ENCODE data around the gene XYLB.

XYLB gene

DNA sequence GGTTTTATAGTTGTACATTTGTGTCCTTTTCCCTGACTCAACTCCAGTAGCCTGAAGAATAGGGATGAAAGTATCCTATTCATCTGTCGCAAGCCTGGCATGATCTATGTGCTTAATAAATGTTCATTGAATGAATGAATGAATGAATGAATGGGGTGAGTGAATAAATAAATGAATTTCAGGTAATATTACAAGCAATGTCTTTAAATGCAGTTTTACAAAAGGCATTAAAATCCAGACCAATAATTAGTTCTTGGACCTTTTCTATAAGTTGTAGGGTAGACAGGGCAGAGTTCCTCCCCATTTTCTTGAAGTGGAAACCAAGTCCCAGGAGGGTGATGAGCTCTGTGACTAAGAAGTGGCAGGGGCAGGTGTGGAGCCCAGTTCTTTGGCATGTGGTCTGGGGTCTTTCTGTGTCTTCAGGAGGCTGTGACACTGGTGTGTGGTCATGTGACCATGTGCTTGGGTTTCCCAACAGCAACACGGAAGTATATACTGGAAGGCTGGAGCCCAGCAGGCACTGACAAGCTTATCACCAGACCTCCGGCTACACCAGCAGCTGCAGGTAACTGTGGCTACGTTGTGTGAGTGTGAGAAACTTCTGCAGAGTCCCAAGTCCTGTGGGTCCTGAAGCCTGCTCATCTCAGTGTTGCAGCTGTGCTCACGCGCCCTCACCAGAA lies 18.3 kb downstream of the XYLB start:
- DNase-seq (ENCODE audit: low read depth) = no peak

DNA sequence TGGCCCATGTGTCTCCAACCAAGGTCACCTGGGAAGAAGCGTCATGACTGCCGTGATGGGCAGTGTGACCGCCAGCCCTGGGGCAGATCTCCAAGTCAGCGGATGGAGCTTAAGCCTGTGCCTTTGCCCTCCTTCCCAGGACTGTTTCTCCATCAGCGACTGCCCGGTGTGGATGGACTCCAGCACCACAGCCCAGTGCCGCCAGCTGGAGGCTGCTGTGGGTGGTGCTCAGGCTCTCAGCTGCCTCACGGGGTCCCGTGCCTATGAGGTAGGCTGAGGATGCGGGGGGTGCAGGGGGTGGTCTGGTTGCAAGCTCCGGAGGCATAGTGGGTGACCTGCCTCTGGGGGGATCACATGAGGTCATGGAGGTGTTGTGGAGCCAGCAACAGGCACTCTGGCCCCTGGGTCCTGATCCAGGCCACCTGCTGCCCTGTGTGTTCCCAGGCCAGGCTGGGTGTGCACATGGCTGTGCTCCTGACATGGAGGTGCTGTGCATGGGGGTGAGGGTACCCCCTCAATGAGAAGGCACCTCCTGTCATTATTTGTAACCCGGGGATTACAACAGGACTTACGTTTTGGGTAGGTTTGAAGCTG lies 19.0 kb downstream of the XYLB start:
- DNase-seq (ENCODE audit: low read depth) = no peak

DNA sequence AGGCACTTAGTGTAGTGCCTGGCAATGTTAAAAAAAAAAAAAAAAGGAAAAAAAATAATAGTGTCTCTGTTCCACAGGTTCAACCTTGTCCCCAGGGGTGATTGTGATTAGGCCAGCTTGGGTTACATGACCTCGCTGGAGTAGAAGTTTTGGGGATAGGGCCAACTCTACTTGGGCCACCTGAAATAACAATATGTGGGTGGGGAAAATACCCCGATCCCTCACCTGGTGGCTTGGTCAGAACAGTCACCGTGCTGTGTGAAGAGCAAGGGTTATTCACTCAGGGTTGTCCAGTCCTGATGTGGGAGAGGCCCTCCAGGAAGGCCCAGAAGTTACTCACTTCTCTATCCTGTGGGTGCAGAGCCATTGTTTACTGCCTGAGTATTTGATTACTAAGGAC lies 19.5 kb downstream of the XYLB start:
- DNase-seq (ENCODE audit: low read depth) = no peak

DNA sequence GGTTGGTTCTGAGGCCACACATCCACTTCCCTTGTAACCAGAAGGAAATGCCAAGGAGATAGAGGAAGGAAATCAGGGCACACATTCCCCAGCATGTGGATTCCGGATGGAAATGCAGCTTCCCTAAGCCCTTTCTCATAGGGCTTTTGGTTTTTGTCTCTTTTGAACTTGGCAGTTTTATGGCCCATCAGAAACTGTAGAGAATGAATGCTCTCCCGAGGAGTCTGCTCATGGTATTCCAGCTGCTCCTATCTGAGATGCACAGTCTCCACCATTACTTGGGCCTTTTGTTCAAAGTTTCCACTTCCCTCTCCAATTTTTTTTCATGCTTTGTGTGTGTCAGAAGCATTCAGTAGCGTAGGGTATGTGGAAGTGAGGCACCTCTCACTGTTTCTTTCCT lies 21.2 kb downstream of the XYLB start:
- no peak for DNase-seq (ENCODE audit: low read depth)

DNA sequence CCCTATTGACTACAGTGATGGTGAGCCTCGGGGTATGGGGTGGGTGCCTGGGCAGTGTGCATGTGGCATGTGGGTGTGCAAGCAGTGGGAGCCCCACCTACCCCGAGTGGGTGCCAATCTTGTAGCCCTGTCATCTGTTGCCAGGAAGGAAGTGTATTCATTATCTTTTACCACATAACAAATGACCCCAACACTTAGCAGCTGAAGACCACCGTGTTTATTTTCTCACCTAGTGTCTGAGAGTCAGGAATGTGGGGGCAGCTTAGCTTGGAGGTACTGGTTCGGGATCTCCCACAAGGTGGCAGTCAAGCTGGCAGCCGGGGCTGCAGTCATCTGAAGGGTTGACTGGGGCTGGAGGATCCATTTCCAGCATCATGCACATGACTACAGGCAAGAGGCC lies 21.7 kb downstream of the XYLB start:
- DNase-seq (ENCODE audit: low read depth) = no peak

DNA sequence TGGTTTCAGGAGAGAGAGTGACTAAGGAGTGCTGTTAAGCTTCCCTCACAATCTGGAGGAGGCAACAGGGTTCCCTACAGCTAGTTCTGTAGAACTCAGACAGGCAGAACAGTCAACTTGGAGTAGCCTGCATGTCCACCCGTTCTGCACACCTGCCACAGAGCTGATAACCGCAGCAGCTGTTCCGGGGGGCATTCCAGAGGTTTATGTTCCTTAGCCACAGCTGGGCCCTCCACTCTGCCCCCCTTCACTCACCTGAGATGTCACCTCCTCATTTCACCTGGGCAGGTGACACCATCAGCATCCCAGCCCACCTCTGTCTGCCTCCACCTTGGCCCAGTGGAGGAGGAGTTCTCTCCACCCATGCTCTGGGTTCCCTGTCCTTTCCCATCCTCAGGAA lies 22.6 kb downstream of the XYLB start:
- no peak for DNase-seq (ENCODE audit: low read depth)

DNA sequence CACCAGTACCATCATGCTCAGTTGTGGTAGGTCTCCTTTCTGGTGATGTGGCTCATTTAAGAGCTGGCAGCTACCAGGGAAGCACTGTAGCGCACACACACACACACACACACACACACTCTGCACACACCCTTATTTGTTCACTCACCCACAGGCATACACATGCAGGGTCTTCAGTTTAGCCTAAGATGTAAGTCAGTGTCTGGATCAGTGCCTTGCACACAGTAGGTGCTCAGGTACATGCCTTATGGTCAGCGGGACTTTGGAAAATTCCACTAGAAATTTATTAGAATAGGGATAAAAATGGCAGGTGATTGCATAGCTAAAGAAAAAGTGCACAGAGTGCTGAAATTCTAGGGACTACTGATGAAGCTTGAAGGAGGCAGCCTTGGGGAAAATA lies 23.6 kb downstream of the XYLB start:
- no peak for DNase-seq (ENCODE audit: low read depth)

DNA sequence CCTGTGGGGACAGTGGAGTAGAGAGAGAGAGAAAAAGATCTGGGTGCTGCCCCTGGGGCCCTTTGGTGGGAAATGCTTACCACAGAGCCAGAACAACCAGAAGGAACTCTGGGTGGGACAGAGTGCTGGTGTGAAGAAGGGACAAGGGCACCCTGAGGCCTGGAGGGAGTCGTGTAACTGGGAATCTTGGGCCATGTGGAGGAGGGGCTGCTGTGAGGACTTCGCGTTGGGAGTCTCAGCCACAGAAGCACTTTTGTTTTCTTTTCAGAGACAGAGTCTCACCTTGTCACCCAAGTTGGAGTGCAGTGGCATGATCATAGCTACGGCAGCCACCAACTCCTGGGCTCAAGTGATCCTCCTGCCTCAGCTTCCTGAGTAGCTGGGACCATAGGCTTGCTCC lies 24.3 kb downstream of the XYLB start:
- no peak for DNase-seq (ENCODE audit: low read depth)

DNA sequence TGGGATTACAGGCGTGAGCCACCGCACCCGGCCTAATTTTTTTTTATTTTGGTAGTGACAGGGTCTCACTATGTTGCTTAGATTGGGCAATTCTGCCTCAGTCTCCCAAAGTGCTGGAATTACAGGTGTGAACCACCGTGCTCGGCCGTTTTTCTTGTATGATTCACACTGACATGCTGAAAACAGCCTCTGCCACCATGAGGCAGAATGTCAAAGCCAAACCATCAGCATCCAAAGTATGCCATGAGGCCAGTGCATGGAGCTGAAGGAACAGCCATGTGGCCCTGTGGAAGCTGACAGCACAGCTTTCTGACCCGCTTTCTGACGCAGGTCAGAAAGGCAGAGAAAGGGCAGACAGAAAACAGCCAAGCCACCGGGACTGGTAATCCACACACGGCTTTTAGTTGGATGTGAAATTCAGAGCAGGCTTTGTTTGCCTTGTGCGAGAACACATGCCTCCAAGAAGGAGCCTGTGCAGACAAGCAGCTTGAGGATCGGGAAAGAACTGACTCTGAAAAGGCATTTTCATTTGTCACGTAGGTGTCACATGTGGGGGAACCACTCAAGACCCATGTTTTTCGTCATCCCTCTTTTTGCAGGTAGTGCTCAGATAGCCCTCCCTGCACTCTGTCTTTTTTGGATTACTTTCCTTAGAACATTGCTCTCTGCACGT lies 25.1 kb downstream of the XYLB start:
- no peak for DNase-seq (ENCODE audit: low read depth)

DNA sequence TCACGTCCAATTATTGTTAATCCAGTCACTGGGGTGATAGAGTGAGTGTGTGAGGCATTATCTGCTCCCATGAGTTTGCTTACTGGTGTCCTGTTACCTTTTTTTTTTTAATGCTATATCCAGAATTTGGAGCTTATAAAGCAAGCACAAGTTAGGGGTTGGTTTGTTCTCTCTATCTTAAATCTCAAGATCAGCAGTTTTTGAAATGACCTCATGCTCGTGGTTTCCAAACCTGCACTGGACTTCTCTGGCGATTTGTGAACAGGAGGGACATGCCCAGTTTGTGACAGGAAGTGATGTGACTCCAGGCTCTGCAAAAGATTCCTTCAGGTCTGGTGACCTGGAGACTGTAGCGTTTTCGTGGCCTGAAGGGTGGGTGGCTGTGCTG lies 25.6 kb downstream of the XYLB start:
- no peak for DNase-seq (ENCODE audit: low read depth)

DNA sequence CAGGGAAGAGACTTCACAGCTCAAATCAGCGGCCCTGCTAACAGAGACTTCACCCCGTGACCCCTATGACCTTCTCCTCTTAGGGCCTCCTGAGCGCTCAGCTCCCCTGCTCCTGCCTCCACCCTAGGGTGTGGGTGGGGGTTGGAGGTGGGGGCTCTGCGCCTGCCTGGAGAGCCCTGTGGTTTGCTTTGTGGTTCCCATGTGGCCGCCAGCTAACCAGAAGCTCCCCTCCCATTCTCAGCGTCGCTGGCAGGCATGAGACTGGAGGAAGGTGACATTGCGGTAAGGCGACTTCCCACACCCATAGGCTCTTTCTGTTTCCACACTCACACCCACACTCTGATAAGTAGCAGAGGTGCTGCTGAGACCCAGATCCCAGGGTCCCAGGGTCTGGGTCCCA lies 27.6 kb downstream of the XYLB start:
- DNase-seq (ENCODE audit: low read depth) = peak; percentile 7

DNA sequence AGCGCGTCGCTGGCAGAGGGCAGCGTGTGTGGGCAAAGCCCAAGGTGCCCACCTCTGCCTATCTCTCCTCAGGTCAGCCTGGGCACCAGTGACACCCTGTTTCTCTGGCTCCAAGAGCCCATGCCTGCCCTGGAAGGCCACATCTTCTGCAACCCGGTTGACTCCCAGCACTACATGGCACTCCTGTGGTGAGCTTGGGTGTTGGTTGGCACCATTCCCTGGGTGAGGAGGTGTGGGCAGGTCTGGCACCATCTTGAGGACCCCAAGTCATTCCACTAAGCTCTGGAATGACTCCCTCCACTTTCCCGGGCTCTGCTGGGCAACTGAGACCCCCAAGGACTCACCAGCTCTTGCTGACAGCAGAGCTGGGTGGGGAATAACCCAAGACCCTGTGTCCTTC lies 28.5 kb downstream of the XYLB start:
- no peak for DNase-seq (ENCODE audit: low read depth)

DNA sequence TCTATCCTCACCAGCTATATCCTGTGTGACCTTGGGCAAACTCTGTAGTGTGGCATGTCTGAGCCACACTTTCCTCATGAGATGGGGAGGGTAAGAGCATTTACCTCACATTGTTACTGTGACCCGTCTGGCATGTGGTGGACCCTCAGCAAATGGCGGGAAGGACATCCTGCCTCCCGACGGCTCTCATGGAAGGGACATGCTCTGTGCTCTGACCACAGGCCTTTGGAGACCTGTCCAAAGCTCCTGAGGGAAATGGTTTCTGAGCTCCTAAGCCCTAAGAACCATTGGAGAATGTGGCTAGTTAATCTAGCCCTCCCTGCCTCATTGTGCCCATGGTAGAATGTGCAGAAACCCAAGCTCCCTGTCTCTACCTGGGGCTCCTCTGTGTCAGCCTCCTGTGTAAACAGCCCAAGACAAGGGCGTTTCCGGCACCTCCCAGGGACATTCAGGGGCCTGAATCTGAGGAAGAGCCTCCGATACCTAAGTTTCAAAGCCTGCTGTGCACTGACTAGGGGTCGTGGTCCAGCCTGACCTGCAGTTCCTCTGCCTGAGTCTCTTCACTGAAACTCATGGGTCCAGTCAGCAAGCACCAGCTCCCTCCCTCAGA lies 29.0 kb downstream of the XYLB start:
- no peak for DNase-seq (ENCODE audit: low read depth)

DNA sequence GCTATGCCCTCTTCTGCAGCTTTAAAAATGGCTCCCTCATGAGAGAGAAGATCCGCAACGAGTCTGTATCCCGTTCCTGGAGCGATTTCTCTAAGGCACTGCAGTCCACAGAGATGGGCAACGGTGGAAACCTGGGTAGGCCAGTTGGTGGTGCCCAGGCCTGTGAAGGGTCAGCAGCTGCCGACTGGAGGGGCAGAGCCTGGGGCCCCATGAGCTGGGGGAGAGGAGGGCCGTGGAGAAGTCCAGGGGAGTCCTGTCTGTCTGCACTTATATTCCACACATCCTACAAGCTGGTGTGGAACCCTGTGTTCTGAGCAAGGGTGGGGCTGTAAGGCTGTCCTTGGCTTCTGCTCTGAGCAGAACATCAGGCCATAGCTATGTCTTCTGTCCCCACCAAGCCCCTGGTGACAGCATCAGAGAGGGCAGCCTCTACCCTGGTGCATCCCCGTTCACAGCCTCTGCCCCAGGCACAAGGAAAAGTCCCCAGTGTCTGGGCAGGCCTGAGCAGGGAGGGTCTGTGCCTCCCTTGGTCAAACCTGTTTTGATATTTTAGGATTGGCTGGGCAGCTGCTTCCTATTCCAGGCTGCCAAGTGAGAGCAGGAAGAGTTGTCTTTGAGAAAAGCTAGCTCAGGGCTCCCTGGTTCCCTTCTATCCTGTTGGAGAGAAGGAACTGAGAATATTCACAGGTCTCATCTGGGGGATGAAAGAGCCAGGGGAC lies 29.7 kb downstream of the XYLB start:
- DNase-seq (ENCODE audit: low read depth) = no peak

DNA sequence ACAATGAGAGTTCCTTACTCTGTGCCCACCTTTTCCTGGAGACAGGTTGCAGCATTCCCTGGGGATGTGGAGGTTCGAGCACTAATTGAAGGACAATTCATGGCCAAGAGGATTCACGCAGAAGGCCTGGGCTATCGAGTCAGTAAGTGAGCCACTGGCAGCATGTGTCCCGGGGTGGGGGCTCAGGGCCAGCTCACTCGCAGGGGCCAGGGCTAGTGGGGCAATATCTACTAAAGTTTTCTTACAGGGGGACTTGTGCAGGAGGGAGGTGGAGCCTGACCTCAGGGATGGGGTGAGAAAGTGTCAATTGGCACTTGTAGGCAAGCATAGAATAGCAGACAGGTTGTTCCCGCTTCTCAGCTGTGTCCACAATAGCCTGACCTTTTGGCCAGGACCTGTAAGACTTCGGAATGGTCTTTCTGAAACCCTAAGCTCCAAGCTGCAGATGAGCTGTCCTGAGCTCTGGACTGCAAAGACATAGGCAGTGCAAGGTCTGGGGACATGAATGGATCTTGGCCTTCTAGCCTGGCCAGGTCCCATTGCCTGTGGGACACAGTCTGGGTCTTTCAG lies 32.7 kb downstream of the XYLB start:
- no peak for DNase-seq (ENCODE audit: low read depth)

DNA sequence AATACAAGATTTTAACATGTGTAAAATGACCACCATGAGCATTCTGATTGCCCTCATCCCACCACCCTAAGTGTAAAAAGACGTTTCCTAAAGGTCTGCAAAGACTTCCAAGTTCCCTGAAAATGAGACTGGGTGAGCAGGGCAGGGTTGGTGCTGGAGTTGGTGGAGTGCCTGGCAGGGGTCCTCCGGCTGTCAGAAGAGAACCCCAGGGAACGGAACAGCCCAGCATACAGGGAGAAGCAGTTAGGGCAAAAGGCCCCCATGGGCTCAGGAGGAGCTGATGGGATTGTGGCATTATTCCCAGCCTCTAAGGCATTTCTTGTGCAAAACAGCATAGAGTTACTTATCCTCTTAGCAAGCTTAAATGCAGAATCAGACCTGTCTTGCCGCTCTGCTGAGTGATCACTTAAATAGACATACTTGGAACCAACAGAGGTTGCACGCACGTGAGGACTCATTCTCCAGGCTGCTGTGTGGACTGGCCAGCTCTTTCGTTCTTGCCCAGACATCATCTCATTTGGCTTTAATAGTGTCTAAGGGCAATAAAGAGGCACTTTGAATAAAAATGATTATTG lies 36.0 kb downstream of the XYLB start:
- no peak for DNase-seq (ENCODE audit: low read depth)

DNA sequence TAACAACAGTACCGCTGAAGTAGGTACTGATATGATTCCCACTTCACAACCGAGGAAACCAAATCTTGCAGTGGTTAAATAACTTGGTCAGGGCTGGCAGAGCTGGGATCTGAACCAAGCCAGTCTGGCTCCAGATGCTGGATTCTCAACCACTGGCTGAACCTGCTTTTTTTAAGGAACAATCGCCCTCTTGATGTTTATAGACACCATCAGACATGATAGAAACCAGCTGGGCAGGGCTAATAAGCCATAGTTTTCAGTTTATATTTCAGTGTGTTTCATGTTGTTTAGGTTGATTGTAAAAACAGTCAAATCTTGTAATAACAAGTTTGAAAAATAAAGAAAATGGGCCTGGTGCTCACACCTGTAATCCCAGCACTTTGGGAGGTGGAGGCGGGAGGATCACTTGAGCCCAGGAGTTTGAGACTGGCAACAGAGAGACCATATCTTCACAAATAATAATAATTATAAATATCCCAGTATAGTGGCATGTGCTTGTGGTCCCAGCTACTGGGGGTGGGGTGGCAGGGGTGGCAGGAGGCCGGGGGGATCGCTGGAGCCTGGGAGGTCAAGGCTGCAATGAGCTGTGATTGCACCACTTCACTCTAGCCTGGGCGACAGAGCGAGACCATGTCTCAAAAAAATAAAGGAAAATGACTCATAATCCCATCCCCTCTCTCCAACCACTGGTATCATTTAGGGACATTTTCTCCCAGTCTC lies 36.7 kb downstream of the XYLB start:
- DNase-seq (ENCODE audit: low read depth) = no peak

DNA sequence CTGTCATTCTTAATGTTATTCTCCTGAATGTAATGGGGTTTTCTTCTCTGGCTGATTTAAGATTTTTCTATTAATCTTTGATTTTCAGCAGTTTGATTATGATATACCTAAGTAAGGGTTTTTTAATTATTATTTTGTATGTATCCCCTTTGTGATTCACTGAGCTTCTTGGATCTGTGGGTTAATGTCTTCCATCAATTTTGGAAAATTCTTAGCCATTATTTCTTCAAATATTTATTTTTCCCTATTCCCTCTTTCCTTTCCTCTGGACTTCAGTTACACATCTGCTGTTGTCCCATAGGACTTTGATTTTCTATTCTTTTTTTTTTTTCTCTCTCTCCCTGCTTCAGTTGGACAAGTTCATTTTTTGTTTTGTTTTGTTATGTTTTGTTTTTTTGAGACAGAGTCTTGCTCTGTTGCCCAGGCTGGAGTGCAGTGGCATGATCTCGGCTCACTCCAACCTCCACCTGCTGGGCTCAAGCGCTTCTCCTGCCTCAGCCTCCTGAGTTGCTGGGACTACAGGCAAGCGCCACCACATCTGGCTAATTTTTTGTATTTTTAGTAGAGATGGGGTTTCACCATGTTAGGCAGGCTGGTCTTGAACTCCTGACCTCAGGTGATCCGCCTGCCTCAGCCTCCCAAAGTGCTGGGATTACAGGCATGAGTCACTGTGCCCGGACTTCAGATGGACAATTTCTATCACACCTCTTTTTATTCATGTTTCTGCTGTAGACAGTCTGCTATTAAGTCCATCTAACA lies 40.6 kb downstream of the XYLB start:
- DNase-seq (ENCODE audit: low read depth) = no peak

DNA sequence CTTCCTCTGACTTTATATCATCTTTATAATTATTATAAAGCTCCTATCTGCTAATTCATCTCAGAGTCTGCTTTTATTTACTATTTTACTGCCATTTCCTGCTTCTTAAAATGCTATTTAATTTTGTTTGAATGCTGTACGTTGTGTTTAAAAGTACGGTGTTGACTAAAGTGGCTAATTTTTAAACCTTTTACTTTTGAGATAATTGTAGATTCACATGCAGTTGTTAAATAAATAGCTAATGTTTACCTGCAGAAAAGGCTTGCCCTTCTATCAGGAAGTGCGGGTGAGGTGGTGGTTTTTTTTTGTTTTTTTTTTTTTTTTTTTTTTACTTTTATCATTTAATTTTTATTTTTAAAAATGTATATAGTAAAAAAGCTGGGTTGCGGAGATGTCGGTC lies 41.3 kb downstream of the XYLB start:
- no peak for DNase-seq (ENCODE audit: low read depth)

DNA sequence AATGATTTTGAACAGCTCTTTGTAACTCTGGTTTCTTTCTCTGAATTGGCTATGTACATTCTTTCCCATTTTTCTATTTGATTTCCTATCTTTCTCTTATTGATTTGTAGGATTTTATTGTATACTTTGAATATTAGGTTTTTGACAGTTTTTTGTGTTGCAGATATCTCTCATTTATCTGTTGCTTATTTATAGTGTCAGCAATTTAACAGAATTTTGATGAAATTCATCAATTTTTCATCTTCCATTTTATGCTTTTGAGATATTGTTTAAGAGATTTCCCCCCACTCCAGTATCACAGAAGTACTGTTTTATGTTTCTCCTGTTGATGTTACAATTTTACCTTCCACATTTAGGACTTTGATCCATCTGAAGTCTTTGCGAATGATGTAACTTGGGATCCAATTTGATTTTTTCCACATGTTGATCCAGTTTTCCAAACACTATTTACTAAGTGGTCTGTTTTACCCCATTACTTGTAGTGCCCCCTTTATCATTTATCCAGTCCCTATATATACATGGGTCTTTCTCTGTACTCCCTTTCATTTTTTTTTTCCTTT lies 46.1 kb downstream of the XYLB start:
- DNase-seq (ENCODE audit: low read depth) = no peak

Data from stimulated activated CD4-positive, alpha-beta T cell treated with anti-CD3 and anti-CD28 coated beads, Interleukin-2, amount 100 ng/mL, for 4 hours (primary cell).